Astrocyte of the cerebellum (primary cell): ENCODE data around the gene ZIC1.

ENCODE experiments used
- DNase-seq: peaks from one replicate; pipeline ENCODE4 v3.0.0-alpha.2; 2011; ENCODE audit warnings: low read depth
- H3K4me3 ChIP-seq: 2 replicates; pipeline ENCODE4 v1.5.1; 2011; ENCODE audit warnings: mild to moderate bottlenecking, low read depth, low read length, moderate library complexity
- CTCF ChIP-seq: IDR thresholded peaks from 2 replicates; pipeline ENCODE4 v1.5.1; 2012; ENCODE audit warnings: low read length, low read depth, moderate library complexity, mild to moderate bottlenecking; ENCODE audit errors: missing control alignments
- in situ Hi-C: cut with HindIII; loops from 2 replicates; pipeline ENCODE4 v1.10.0; 2017; ENCODE audit warnings: low sequenced_read_pairs

Gene ZIC1

DNA sequence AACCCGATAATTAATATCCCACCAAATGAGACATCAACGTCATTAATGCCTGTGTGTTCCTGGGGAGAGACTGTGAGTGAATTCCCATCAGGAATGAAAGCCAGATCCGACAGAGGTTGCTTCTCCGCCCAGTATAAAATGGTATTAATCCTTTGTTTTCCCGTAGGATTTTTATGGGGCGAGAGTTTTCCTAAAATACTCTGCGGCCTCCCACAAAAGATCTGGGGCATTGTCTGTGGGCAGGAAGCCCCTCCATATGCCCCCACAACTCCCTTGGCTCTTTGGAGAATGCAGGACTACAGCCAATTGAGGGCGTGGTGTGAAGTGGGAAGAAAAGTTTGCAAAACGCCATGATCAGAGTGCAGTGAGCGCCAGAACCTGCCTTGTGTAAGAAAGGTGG is 29.5 kb upstream of the ZIC1 start:
- in situ Hi-C loops, result loop anchor here (25.0 kb wide), 1 partner anchor 567 kb away; no protein-coding TSS in a partner anchor
- DNase-seq, result no peak
- H3K4me3 ChIP-seq, result no peak overlapping the region
- TF ChIP-seq CTCF, result no peak

DNA sequence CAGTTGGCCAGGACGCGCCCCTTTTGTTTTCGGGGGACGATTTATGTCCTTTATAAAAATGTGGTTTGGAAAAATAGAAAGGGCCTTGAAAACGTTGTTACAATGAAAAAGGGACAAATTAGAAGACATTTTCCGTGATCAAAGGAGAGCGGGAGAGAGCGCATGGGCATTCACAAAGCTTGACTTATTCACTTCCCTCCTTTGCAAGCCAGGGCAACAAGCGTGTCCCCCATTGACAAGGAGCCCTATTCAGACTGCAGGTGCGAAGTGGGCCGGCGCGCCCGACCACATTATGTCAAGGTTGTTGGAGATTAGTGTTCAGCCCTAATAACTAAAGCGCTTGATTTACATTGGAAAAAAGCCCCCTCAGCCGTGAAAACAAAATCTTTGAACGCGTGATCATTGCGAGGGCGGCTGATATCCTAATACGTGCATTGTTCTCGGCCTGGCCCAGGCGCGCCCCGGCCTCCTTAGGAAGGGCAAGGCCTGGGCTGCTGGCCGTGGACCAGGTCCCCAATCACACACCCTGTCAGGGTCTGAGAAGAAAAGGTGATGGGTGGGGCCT is 28.7 kb upstream of the ZIC1 start:
- in situ Hi-C loops, result loop anchor here (25.0 kb wide), 1 partner anchor 568 kb away; no protein-coding TSS in a partner anchor
- H3K4me3 ChIP-seq, result no peak overlapping the region
- no peak for DNase-seq
- TF ChIP-seq CTCF, result no peak

- TF ChIP-seq CTCF, result no peak
- H3K4me3 ChIP-seq, result no peak overlapping the region
- in situ Hi-C loops, result loop anchor here (25.0 kb wide), 1 partner anchor 569 kb away; no protein-coding TSS in a partner anchor
- no peak for DNase-seq
Observed at GRCh38 chr3:147380977-147381376, 28.2 kb upstream of the ZIC1 start.

GRCh38 chr3:147381596-147381995 is 27.6 kb upstream of the ZIC1 start:
- no peak for TF ChIP-seq CTCF
- in situ Hi-C loops, result loop anchor here (25.0 kb wide), 1 partner anchor 569 kb away; no protein-coding TSS in a partner anchor
- DNase-seq, result no peak
- H3K4me3 ChIP-seq, result no peak overlapping the region

DNA sequence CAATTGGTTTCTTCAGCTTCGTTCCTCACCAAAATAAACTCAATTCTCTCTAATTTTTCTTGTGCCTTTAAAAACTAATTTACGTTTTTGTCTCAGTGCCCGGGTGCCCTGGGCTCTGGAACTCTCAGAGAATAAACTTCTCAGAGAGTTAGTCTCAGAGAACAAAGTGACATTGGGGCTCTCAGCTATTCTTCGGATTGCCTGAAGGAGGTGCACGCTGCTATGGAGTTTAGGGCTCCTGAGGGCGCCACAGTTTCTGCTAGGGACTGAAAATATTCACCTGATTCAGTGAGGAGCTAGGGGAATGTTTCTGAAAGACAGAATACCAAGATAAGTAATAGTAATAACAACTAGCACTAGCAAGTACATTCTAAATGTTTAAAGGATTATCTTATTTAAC is 25.5 kb upstream of the ZIC1 start:
- TF ChIP-seq CTCF, result peak; percentile 47
- in situ Hi-C loops, result loop anchor here (25.0 kb wide), 1 partner anchor 571 kb away; no protein-coding TSS in a partner anchor
- no peak for DNase-seq
- H3K4me3 ChIP-seq, result no peak overlapping the region

DNA sequence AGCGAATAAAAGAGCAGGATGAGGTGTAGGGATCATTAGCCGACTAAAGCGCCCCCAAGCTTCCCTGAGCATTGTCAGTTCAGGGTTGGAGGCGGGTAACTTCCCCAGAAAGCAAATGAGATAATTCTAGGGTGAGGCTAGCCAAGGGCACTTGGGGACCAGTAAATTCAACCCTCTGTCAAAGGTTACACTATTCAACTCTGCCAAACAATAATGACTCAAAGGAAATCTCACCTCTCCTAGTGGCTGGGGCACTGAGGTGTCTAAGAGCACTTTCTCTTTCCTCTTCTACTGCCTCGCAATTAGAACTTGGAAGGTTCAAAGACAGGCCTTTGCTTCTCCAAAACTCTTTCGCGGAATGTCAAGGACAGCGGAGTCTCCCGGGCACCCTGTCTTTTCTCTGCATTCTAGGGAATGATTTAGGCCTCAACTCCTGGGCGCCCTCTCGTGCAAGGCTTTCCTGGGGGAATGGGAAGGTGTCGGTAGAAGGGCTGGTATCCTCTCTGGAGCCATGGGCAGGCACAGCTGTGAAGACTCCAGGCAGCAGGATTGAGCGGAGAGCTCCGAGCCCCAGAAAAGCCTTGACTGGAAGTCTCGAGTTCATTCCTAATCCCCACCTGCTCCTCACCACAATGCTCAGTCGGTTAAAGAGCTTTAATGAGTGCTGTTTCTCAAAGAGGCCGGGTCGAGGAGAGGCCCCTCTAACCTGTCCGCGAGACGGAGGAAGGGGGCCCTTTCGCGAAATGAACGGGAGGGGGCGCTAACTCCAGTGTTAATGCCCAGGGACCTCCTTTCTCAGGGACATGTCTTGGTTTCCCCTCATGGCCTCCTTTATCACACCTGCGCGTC is 24.7 kb upstream of the ZIC1 start:
- in situ Hi-C loops, result loop anchor here (25.0 kb wide), 1 partner anchor 572 kb away; no protein-coding TSS in a partner anchor

More for the DNA sequence above, 24.7 kb upstream of the ZIC1 start:
- no peak for DNase-seq
- no peak overlapping the region for H3K4me3 ChIP-seq
- no peak for TF ChIP-seq CTCF
